ENCODE data around the gene NRXN3.

The NRXN3 gene

DNA sequence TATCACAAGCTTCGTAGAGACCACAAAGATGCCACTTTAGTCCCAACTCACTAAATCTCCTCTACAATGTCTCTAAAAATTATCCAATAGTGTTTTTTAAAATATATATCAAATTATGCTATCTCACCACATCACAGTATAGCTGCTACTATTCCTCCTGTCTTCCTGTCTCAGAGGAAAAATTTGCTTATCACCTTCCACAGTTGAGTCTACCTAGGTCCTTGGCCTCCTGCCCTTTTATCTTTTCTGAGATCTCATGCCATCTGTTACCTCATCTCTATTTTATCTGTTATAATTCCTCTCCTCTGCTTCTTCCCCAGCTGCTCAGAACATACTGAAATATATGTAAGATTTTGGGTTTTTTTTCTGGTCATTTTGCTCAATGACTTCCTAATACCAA is 1473.0 kb downstream of the NRXN3 start:
- no peaks in the 10 kb centered on the region for H3K27me3 Mint-ChIP-seq
- no peak for DNase-seq
- CTCF ChIA-PET = no interaction called here
- no peaks in the 10 kb centered on the region for H3K9me3 Mint-ChIP-seq
- H3K36me3 Mint-ChIP-seq = no peaks in the 10 kb centered on the region
- no peak overlapping the region for H3K27ac Mint-ChIP-seq
- no peak overlapping the region for H3K4me3 Mint-ChIP-seq
- no peaks in the 10 kb centered on the region for H3K4me1 Mint-ChIP-seq

DNA sequence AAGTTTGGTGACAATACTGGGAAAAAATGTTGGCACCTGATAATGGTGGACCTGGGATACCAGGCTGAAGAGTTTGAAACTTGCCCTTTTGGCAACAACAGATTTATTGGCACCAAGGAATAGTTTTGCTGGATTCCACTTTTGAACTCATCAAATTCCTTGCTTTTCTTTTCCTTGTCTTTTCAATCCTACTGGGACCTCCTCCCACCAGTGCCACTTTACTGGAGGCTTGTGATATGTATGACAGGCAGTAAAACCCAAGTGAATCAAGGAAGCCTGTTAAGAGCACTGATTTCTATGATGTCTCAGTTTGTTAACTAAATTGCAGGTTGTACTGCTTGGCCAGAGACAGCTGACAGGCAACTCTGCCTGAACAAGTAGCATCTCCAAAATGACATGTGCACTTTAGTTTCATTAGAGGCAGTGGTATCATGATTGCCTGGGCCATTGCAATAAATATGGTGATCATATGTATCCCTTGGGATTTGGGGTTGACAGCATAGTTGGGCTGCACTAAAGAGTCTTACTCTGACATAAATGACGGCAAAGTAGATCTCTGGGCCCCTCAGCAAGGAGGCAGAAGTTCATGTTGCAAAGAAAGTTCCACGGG is 1475.7 kb downstream of the NRXN3 start:
- H3K9me3 Mint-ChIP-seq = peaks cover 3% of the 10 kb centered on the region
- no peaks in the 10 kb centered on the region for H3K4me1 Mint-ChIP-seq
- no peak for DNase-seq
- CTCF ChIA-PET = no interaction called here
- no peaks in the 10 kb centered on the region for H3K27me3 Mint-ChIP-seq
- H3K4me3 Mint-ChIP-seq = no peak overlapping the region
- no peaks in the 10 kb centered on the region for H3K36me3 Mint-ChIP-seq
- no peak overlapping the region for H3K27ac Mint-ChIP-seq

DNA sequence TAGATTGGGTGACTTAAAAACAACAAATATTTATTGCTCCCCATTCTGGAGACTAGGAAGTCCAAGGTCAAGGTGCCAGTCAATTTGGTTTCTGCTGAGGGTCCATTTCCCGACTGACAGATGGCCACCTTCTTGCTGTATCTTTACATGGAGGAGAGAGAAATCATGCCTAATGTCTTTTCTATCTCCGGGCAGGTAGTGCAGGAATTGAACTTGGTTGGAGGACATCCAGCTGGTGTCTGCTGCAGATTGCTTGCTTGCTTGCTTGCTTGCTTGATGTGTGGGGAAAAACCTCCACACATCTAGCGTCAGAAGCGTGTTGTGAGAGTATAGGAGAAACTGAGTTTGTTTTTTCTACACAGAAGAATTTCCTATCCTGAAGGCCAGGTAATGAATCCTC is 1479.7 kb downstream of the NRXN3 start:
- H3K27me3 Mint-ChIP-seq = no peaks in the 10 kb centered on the region
- peaks cover 3% of the 10 kb centered on the region for H3K9me3 Mint-ChIP-seq
- H3K4me1 Mint-ChIP-seq = no peaks in the 10 kb centered on the region
- DNase-seq = no peak
- no peak overlapping the region for H3K4me3 Mint-ChIP-seq
- H3K36me3 Mint-ChIP-seq = no peaks in the 10 kb centered on the region
- CTCF ChIA-PET = no interaction called here
- no peak overlapping the region for H3K27ac Mint-ChIP-seq

GRCh38 chr14:79652513-79653307 is 1482.5 kb downstream of the NRXN3 start:
- Mint-ChIP-seq H3K9me3 (peaks cover 6% of the 10 kb centered on the region), H3K27ac (no peak overlapping the region), H3K4me1 (no peaks in the 10 kb centered on the region), H3K36me3 (no peaks in the 10 kb centered on the region), H3K27me3 (no peaks in the 10 kb centered on the region), H3K4me3 (no peak overlapping the region)
- CTCF ChIA-PET = no interaction called here
- no peak for DNase-seq

GRCh38 chr14:79656056-79656455 is 1485.9 kb downstream of the NRXN3 start:
- CTCF ChIA-PET = no interaction called here
- H3K27me3 Mint-ChIP-seq = no peaks in the 10 kb centered on the region
- DNase-seq = no peak
- H3K4me3 Mint-ChIP-seq = no peak overlapping the region
- peaks cover 4% of the 10 kb centered on the region for H3K9me3 Mint-ChIP-seq
- no peak overlapping the region for H3K27ac Mint-ChIP-seq
- no peaks in the 10 kb centered on the region for H3K4me1 Mint-ChIP-seq
- H3K36me3 Mint-ChIP-seq = no peaks in the 10 kb centered on the region

DNA sequence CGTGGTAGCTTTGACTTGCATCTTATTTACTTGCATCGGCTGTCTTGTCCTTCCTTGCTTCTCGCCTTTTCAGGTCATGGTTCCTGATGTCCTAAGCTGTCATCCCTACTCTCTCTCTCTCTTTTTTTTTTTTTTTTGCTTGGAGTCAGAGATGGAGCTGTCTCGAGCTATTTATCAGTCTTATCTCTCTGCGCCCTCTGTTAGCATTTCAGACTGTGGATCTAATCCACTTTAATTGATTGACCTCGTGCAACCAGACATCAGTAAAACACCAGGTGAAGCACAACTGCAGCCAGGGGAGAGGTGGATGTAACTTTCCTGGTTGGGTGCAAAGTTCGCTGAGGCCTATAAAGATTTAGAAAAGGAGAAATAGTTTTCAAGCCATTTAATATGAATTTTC is 1486.3 kb downstream of the NRXN3 start:
- Mint-ChIP-seq H3K36me3 (no peaks in the 10 kb centered on the region), H3K27ac (no peak overlapping the region), H3K4me3 (no peak overlapping the region), H3K4me1 (no peaks in the 10 kb centered on the region), H3K9me3 (peaks cover 4% of the 10 kb centered on the region), H3K27me3 (no peaks in the 10 kb centered on the region)
- DNase-seq = no peak
- CTCF ChIA-PET = no interaction called here

DNA sequence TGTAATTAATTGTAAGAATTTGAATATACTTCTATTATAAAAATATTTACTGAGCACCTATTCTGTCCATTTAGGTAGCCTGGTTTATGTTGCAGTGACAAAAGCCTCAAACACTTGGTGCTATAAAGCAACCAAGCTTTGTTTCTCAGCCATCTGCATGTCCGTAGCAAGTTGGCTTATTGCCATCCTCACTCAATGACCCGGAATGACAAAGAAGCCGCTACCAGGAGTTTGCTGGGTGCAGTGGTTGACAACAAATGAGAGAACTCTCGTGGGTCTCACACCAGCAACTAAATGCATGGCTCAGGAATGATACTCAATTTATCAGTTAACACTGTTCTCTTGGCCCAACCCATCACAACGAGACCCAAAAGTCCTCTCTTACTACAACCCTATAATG is 1488.0 kb downstream of the NRXN3 start:
- no peak overlapping the region for H3K27ac Mint-ChIP-seq
- H3K27me3 Mint-ChIP-seq = no peaks in the 10 kb centered on the region
- H3K4me1 Mint-ChIP-seq = no peaks in the 10 kb centered on the region
- no peak for DNase-seq
- peaks cover 4% of the 10 kb centered on the region for H3K9me3 Mint-ChIP-seq
- CTCF ChIA-PET = no interaction called here
- H3K4me3 Mint-ChIP-seq = no peak overlapping the region
- no peaks in the 10 kb centered on the region for H3K36me3 Mint-ChIP-seq

- Mint-ChIP-seq H3K27me3 (no peaks in the 10 kb centered on the region), H3K9me3 (peaks cover 4% of the 10 kb centered on the region), H3K27ac (no peak overlapping the region), H3K36me3 (no peaks in the 10 kb centered on the region), H3K4me1 (no peaks in the 10 kb centered on the region), H3K4me3 (no peak overlapping the region)
- CTCF ChIA-PET = no interaction called here
- DNase-seq = no peak
Measured at GRCh38 chr14:79658769-79659168, 1488.6 kb downstream of the NRXN3 start.

GRCh38 chr14:79660053-79660939 is 1490.1 kb downstream of the NRXN3 start:
- Mint-ChIP-seq H3K4me1 (no peaks in the 10 kb centered on the region), H3K27me3 (no peaks in the 10 kb centered on the region), H3K9me3 (peaks cover 4% of the 10 kb centered on the region), H3K36me3 (no peaks in the 10 kb centered on the region), H3K4me3 (no peak overlapping the region), H3K27ac (no peak overlapping the region)
- CTCF ChIA-PET = no interaction called here
- DNase-seq = no peak

GRCh38 chr14:79661752-79662151 is 1491.6 kb downstream of the NRXN3 start:
- Mint-ChIP-seq H3K27me3 (no peaks in the 10 kb centered on the region), H3K36me3 (no peaks in the 10 kb centered on the region), H3K4me1 (no peaks in the 10 kb centered on the region), H3K9me3 (peaks cover 4% of the 10 kb centered on the region), H3K4me3 (no peak overlapping the region), H3K27ac (no peak overlapping the region)
- DNase-seq = no peak
- CTCF ChIA-PET = no interaction called here

GRCh38 chr14:79663453-79663852 is 1493.3 kb downstream of the NRXN3 start:
- Mint-ChIP-seq H3K4me1 (no peaks in the 10 kb centered on the region), H3K4me3 (no peak overlapping the region), H3K27ac (no peak overlapping the region), H3K9me3 (peaks cover 4% of the 10 kb centered on the region), H3K36me3 (no peaks in the 10 kb centered on the region), H3K27me3 (no peaks in the 10 kb centered on the region)
- CTCF ChIA-PET = no interaction called here
- DNase-seq = no peak

DNA sequence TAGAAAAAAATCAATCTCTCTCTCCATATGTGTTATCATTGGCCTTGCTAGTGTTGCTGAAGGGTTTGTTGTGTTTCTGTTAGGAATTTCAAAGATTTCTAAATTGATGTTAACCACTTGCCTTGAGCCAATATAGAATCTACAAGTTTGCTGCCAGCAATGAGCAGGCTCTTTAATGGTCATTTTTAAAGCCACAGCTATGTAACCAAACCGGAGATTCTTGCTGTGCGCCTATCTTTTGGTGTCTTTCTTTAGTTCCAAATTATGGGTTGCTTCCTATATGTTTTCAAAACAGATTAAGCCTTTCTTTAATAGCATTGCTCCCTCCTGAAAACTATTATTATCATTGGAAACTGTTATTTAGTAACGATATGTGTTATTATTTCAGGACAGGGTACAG is 1495.4 kb downstream of the NRXN3 start:
- Mint-ChIP-seq H3K9me3 (peaks cover 6% of the 10 kb centered on the region), H3K27me3 (no peaks in the 10 kb centered on the region), H3K4me3 (no peak overlapping the region), H3K36me3 (no peaks in the 10 kb centered on the region), H3K27ac (no peak overlapping the region), H3K4me1 (no peaks in the 10 kb centered on the region)
- no peak for DNase-seq
- CTCF ChIA-PET = no interaction called here

DNA sequence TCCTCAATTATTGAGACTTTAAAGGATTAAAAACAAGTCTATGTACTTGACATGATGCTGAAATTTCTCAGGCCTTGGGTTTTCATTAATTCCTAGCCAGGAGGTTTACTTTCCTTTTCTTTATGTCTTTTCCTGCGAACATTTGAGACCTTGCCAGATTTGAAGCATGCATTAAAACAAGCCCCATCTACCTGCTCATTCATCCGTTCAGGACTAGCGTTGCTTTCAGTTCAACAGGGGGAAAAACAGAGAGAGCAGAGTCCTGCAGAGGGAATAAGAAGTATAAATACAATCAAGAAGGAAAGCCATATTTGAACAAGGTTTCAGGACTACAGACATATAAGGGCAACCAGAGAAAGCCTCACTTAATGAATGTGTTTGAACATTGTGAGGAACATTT is 1498.8 kb downstream of the NRXN3 start:
- H3K36me3 Mint-ChIP-seq = no peaks in the 10 kb centered on the region
- H3K4me1 Mint-ChIP-seq = no peaks in the 10 kb centered on the region
- CTCF ChIA-PET = no interaction called here
- H3K27me3 Mint-ChIP-seq = no peaks in the 10 kb centered on the region
- no peak overlapping the region for H3K4me3 Mint-ChIP-seq
- DNase-seq = no peak
- no peak overlapping the region for H3K27ac Mint-ChIP-seq
- peaks cover 4% of the 10 kb centered on the region for H3K9me3 Mint-ChIP-seq

DNA sequence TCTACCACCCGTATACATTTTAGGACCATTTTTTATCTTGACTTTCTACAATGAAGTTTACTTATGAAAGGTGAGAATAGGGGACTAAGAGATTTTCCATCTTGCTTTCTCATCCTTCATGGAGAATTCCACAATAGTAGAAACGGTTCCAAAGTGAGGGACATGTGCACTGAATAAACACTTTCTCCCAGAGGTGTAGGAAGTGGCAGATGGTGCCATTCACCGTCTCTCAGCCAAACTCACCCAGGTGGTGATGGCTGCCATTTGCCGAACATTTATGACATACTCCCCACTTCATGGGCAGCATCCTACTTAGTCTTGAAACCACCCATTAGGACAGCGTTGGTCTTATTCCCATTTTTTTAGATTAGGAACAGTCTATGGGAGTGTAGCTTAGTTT is 1500.6 kb downstream of the NRXN3 start:
- peaks cover 2% of the 10 kb centered on the region for H3K9me3 Mint-ChIP-seq
- H3K4me1 Mint-ChIP-seq = no peaks in the 10 kb centered on the region
- CTCF ChIA-PET = no interaction called here
- no peak overlapping the region for H3K27ac Mint-ChIP-seq
- no peak overlapping the region for H3K4me3 Mint-ChIP-seq
- H3K27me3 Mint-ChIP-seq = no peaks in the 10 kb centered on the region
- H3K36me3 Mint-ChIP-seq = no peaks in the 10 kb centered on the region
- DNase-seq = no peak

DNA sequence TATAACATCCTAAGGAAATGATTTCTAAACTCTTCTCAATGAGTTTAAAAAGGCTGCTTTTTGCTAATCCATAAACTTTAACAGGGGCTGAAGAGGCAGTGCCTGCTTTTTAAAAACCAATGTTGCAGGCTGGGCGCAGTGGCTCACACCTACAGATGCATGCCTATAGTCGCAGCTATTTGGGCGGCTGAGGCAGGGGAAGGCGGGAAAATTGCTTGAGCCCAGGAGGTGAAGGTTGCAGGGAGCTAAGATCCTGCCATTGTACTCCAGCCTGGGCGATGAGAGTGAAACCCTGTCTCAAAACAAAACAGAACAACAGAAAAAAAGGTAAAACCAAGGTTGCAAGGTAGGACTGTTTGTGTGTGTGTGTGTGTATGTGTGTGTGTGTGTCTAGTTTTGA is 1509.9 kb downstream of the NRXN3 start:
- Mint-ChIP-seq H3K36me3 (no peaks in the 10 kb centered on the region), H3K4me1 (no peaks in the 10 kb centered on the region), H3K4me3 (no peak overlapping the region), H3K9me3 (peaks cover 2% of the 10 kb centered on the region), H3K27me3 (no peaks in the 10 kb centered on the region), H3K27ac (no peak overlapping the region)
- no peak for DNase-seq
- CTCF ChIA-PET = no interaction called here
